ENCODE data around the gene ZNF750.

Gene ZNF750

DNA sequence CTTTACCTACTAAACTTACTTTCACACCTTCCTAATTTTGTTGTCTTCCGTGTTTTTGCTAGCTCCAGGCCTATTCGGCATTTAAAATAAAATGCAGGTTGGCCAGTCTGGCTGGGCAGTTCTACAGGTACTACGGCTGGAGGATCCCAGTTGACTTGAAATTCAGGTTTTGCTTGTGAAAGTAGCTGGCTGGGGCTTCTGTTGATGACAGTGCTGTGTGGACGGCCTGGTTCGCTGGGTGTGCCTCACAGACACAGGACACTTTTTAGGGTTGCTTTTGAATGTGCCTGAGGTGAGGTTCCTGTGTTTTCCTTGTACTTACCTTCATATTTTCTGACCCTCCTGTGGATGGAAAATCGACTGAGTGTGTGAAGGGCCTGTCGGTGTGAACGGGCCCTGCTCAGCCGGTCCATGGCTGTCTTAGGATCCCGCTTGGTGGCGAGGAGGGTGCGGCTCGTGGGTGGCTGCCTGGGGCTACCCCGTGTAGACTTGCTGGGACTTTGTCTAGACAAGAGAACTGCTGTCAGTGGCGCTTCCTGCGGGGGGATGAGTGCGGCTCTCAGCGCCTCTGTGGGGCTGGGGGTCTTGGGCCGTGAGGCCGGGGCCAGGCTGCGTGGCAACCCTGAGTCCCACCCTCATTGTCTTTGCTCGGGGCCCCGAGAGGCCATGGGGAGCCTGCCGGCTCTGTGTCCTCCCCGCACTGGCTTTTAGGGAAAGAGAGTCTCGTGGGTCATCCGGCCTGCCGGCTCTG, 18.7 kb upstream of the ZNF750 start:
- TF ChIP-seq GATA2 (IDR thresholded peaks at IDR 0.05; ENCODE audit: low read depth, low read length) (no peak), GATA3 (IDR thresholded peaks at IDR 0.05; ENCODE audit: low read depth, low read length) (no peak)

DNA sequence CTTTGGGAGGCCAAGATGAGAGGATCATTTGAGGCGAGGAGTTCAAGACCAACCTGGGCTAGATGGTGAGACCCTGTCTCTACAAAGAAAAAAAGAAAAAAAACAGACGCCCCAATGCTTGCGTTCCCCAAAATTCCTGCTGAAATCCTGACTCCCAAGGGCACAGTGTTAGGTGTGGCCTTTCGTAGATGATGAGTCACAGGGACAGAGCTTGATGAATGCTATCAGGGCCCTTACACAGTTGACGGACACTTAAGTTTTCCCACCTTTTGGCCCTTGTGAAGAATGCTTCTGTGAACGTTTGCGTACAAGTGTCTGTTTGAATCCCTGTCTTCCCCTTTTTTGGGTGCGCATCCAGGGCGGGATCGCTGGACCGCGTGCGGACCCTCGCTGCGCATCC, 16.5 kb upstream of the ZNF750 start:
- TF ChIP-seq GATA3 (IDR thresholded peaks at IDR 0.05; ENCODE audit: low read depth, low read length) (no peak), GATA2 (IDR thresholded peaks at IDR 0.05; ENCODE audit: low read depth, low read length) (no peak)

DNA sequence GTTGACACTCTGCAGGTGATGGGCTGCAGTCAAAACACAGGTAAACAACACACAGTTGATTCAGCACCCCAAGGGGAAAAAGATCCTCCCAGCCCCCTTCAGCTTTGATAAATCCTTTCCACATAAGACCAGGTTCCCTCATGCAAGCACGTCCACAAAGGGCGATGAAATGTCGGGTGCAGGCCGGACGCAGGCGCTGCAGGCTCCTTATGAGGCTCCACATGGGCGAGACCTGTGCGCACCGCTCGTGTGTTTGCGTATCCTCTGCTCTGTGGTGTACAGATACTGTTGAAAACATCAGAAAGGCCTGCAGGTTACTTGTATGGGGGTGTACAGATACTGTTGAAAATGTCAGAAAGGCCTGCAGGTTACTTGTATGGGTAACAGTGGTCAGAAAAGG, 14.4 kb upstream of the ZNF750 start:
- no peak for TF ChIP-seq GATA3 (IDR thresholded peaks at IDR 0.05; ENCODE audit: low read depth, low read length)
- TF ChIP-seq GATA2 (IDR thresholded peaks at IDR 0.05; ENCODE audit: low read depth, low read length): no peak

DNA sequence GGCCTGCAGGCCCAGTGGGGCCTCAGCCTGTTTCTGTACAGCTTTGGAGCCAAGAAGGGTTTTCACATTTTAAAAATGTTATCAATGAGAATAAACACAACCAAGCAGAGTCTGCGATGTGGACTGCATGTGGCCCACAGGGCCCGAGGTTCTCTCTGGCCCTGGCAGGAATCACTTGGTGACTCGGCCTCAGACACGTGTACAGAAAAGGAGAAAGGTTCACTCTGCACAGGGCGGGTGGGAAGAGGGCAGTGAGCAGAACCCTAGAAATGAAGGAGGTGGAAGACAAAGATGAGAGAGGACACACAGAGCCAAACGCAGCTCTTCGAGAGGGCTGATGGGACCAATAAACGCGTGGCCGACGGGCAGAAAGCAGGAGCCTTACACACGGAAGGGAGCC, 11.6 kb upstream of the ZNF750 start:
- TF ChIP-seq GATA2 (IDR thresholded peaks at IDR 0.05; ENCODE audit: low read depth, low read length): no peak
- TF ChIP-seq GATA3 (IDR thresholded peaks at IDR 0.05; ENCODE audit: low read depth, low read length): no peak

DNA sequence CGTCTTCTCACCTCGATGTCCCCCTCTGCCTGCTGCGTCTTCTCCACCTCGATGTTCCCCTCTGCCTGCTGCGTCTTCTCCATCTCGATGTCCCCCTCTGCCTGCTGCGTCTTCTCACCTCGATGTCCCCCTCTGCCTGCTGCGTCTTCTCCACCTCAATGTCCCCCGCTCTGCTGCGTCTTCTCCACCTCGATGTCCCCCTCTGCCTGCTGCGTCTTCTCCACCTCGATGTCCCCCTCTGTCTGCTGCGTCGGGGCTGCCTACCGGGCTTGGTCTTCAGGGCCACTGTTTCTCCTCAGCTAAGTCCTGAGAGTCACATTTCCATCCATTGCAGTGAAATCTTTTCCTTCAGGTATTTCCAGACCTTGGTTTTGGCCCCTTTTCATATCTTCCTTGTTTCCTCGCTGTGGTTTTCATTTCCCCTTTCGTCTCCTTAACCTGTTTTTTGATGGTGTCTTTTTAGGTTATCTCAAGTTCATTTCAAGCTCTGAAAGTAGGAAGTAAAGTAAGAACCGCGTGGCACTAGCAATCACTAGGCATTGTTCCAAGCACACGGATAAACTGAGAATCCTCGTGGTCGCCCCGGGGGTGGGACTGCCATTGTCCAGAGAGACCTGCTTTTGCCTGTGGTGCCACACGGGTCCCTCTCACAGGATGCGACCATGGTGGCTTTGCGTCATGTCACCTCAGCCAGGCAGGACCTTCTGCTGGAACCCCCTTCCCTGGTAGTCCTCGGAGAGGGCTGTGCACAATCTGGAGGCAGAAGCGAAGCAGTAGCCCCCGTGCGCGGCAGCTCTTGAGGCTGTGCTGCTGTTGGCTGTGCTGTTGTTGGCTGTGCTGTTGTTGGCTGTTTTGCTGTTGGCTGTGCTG, 9.5 kb upstream of the ZNF750 start:
- no peak for TF ChIP-seq GATA2 (IDR thresholded peaks at IDR 0.05; ENCODE audit: low read depth, low read length)
- TF ChIP-seq GATA3 (IDR thresholded peaks at IDR 0.05; ENCODE audit: low read depth, low read length): no peak

DNA sequence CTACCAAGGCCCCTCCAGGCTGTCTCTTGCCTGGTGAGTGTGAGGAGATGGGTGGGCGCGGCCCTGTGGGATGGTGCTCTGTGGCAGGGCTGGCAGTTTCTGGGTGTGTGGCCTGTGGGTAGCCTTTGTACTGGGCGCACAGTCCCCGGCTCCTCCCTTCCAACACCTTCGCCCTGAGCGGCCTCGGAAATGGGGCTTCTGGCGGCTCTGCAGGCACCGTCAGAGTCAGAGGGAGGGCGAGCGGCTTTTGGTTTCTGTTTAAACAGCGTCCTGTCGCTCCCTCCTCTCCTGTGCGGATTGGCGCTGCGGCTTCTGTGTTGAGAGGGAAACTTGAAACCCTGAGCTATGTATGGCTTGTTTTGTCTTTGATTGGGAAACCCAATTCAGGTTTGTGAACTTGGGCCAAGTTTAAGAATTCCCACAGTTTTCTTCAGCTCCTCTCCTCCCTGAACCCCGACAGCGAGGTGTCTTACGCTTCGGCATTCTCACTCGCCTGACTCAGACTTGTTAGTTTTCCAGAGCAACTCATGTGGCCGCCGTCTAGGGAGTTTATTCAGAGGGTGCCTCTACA, 8.3 kb upstream of the ZNF750 start:
- TF ChIP-seq GATA3 (IDR thresholded peaks at IDR 0.05; ENCODE audit: low read depth, low read length) (no peak), GATA2 (IDR thresholded peaks at IDR 0.05; ENCODE audit: low read depth, low read length) (no peak)

DNA sequence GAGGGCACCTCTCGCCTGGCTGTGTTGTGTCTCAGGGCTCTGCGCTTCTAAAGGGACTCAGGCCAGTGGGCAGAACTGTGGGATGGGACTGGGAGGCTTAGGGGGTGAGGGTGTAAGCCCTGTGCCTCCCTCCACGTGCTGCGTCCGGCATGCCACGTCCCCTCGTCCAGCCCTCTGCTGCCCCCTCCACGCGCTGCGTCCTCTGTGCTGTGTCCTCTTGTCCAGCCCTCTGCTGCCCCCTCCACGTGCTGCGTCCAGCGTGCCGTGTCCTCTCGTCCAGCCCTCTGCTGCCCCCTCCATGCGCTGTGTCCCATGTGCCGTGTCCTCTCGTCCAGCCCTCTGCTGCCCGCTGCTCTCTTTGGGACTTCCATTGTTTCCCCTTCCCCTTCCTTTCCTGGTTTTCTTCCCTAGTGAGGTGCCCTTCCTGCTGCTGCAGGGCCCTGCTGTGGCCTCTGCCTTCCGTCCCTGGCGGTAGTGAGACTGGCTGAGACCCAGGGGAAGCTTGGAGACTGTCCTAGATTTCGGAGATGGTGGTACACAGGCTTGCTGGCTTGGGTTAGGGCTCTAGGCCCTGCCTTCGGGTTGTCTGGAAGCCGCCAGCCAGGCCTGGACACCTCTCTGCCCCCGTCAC, 6.4 kb upstream of the ZNF750 start:
- TF ChIP-seq GATA2 (IDR thresholded peaks at IDR 0.05; ENCODE audit: low read depth, low read length) (no peak), GATA3 (IDR thresholded peaks at IDR 0.05; ENCODE audit: low read depth, low read length) (no peak)

DNA sequence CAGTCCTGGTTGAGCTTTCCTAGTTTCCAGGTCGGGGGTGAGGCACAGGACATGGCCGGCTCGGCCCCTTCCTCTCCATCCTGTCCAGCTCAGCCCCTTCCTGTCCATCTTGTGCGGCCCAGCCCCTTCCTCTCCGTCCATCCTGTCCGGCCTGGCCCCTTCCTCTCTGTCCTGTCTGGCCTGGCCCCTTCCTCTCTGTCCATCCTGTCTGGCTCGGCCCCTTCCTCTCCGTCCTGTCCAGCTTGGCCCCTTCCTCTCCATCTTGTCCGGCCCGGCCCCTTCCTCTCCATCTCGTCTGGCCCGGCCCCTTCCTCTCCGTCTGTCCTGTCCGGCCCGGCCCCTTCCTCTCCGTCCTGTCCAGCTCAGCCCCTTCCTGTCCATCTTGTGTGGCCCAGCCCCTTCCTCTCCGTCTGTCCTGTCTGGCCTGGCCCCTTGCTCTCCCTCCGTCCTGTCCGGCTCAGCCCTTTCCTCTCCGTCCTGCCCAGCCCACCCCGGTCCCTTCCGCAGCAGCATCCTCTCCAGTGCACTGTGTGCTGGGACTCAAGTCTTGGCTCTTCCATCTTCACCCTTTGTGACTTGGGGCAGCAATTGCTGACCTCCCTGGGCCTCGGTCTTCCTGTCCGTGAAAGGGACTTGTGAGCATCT, 5.5 kb upstream of the ZNF750 start:
- TF ChIP-seq GATA2 (IDR thresholded peaks at IDR 0.05; ENCODE audit: low read depth, low read length): no peak
- no peak for TF ChIP-seq GATA3 (IDR thresholded peaks at IDR 0.05; ENCODE audit: low read depth, low read length)

DNA sequence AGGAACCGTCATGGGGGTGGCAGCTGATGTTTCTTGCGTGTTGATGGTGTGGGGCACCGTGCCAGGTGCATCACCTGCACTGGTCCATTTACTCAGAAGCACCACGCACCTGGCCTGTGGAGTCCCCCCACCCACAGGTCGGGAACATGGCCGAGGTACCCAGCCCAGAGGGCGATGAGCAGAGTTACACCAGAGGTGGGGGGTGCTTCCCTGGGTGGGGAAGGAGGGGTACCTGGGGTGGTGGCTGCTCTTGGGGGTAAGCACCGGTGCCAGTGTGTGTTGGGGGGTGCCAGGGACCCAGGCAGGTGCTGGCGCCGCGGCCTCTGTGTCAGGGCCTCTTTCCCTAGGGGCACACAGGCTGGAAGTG, 5.0 kb upstream of the ZNF750 start:
- no peak for TF ChIP-seq GATA2 (IDR thresholded peaks at IDR 0.05; ENCODE audit: low read depth, low read length)
- no peak for TF ChIP-seq GATA3 (IDR thresholded peaks at IDR 0.05; ENCODE audit: low read depth, low read length)

DNA sequence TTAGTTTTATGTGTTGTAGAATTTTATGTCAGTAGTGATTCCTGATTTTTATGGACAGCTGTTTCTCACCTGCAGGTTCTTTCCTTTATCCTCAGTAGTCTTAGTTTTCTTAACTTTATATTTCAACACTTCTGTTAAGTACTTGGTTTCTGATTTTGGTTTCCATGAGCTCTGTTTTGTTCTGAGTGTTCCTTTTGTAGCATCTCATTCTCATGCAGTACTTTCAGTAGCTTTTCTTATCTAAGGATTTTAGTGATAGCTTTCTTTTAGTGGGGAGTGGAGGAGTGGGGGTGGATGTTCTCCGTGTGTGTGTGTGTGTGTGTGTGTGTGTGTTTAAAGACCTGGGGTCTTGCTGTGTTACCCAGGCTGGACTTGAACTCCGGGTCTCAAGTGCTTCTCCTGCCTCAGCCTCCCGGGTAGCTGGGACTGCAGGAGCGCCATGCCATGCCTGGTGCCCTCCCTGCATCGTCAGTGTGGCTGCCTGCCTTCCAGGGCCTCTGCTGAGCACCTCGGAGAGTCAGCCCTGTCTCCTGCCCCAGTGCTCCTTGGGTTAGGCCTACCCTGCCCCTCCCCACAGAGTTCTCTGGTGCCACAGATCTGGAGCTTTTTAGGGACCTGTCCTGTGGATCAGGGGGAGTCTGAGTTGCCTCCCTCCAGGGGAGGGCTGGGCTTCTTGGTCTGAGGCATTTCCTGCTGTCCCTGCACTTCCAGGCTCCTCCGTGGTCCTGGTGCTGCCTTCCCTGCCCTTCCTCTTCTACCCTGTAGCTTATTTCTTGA, 4.3 kb upstream of the ZNF750 start:
- no peak for TF ChIP-seq GATA2 (IDR thresholded peaks at IDR 0.05; ENCODE audit: low read depth, low read length)
- no peak for TF ChIP-seq GATA3 (IDR thresholded peaks at IDR 0.05; ENCODE audit: low read depth, low read length)

DNA sequence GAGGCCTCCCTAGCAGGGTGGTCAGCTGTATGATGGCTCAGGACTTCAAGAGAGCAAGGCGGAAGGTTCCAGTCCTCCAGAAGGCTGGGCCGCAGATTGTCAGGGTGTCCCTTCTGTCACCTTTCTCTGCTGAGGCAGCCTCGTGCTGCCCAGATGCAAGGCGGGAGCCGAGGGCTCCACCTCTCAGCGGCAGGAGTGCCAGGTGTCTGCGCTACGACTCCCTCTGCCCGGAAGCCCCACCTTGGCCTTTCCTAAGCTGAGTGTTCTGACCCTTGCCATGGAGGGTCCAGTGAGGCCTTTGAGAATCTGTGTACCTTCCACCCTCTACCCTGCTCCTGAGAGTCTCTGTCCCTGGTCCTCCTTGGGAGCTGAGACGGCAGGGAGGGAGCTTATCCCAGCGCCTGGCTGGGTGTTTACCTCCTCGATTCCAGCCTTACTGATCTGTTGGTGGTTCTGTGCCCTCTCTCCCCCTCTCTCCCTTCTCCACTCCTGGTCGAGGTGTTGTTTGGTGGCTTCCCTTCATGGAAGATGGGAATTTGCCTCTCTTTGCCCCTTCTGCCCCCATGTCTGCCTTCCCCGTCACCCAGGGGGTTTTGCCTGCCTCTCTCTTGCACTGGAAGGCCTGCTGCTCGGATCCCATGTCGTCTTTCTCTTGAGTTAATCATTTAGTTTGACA, 2.2 kb upstream of the ZNF750 start:
- TF ChIP-seq GATA2 (IDR thresholded peaks at IDR 0.05; ENCODE audit: low read depth, low read length) (no peak), GATA3 (IDR thresholded peaks at IDR 0.05; ENCODE audit: low read depth, low read length) (no peak)

DNA sequence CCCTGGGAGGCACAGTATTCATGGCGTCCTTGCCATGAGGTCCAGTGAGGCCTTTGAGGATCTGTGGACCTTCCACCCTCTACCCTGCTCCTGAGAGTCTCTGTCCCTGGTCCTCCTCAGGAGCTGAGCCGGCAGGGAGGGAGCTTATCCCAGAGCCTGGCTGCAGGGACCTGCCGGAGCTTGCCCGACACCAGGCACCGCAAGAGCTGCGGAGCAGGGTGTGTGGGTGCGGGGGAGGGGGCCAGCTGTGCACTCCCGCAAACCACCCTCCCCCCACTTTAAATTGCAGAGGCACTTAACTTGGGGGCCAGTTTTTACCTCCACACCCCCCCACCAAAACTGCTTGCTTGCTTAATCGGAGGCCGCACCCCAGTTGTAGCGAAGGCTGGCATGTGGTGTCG, 609 bp upstream of the ZNF750 start:
- TF ChIP-seq GATA2 (IDR thresholded peaks at IDR 0.05; ENCODE audit: low read depth, low read length) (no peak), GATA3 (IDR thresholded peaks at IDR 0.05; ENCODE audit: low read depth, low read length) (no peak)

Measured in SH-SY5Y (cell line).